ENCODE data around the gene GRIA4.
A peak's percentile ranks its signal among the peaks of the same experiment; 100 is the strongest.

Gene GRIA4

DNA sequence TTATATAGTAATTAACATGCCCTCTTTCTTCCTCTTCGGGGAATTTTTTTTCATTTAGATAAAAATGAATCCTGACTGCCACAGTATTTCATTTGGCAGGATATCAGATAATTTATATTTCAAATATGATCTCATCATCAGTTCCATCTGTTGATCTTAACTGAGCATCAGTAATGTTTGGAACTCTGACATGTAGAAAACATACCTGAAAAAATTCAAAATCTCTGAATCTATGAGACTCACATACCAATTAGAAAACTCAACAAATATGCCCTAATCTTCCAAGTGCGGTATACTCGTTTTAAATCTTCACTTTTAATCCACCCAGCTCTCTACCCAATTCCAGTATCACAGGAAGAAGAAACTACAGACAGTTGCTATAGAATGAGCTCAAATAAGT lies 250.2 kb downstream of the GRIA4 start:
- TF ChIP-seq, protein P1, sequence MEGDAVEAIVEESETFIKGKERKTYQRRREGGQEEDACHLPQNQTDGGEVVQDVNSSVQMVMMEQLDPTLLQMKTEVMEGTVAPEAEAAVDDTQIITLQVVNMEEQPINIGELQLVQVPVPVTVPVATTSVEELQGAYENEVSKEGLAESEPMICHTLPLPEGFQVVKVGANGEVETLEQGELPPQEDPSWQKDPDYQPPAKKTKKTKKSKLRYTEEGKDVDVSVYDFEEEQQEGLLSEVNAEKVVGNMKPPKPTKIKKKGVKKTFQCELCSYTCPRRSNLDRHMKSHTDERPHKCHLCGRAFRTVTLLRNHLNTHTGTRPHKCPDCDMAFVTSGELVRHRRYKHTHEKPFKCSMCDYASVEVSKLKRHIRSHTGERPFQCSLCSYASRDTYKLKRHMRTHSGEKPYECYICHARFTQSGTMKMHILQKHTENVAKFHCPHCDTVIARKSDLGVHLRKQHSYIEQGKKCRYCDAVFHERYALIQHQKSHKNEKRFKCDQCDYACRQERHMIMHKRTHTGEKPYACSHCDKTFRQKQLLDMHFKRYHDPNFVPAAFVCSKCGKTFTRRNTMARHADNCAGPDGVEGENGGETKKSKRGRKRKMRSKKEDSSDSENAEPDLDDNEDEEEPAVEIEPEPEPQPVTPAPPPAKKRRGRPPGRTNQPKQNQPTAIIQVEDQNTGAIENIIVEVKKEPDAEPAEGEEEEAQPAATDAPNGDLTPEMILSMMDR (IDR thresholded peaks at IDR 0.05; ENCODE audit: low read depth, low read length) = no peak
- TF ChIP-seq MYC (IDR thresholded peaks at IDR 0.05; ENCODE audit: low read depth, low read length) (no peak), POLR2A (IDR thresholded peaks at IDR 0.05; ENCODE audit: extremely low read depth, insufficient read length) (no peak)
- TF ChIP-seq, protein P2, sequence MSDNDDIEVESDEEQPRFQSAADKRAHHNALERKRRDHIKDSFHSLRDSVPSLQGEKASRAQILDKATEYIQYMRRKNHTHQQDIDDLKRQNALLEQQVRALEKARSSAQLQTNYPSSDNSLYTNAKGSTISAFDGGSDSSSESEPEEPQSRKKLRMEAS (IDR thresholded peaks at IDR 0.05; ENCODE audit: low read depth, low read length) = no peak
- DNase-seq (ENCODE audit: low read depth) = no peak
- no peak overlapping the region for H3K4me3 ChIP-seq (ENCODE audit: low read depth, low read length)

DNA sequence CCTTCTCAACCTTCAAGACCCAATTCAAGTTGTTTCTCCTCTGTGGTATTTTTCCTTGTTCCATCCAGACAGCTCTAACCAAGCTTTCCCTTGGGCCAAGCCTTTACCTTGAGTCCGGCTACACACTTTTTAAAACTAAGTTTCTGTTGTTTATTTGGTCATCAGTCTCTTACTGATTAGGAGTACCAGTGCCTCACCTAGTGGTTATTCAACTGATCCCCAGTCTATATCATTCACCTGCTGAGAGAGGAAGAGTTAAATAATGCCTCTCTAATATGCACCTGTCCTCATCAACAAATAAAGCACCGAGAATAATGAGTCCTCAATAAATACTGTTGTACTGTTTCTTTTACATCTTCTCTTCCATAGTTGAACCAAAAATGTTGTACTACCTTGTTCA lies 251.4 kb downstream of the GRIA4 start:
- TF ChIP-seq POLR2A (IDR thresholded peaks at IDR 0.05; ENCODE audit: extremely low read depth, insufficient read length) = no peak
- TF ChIP-seq, protein P2 (IDR thresholded peaks at IDR 0.05; ENCODE audit: low read depth, low read length) = no peak
- TF ChIP-seq MYC (IDR thresholded peaks at IDR 0.05; ENCODE audit: low read depth, low read length) = no peak
- TF ChIP-seq, protein P1 (IDR thresholded peaks at IDR 0.05; ENCODE audit: low read depth, low read length) = no peak
- DNase-seq (ENCODE audit: low read depth) = no peak
- no peak overlapping the region for H3K4me3 ChIP-seq (ENCODE audit: low read depth, low read length)

DNA sequence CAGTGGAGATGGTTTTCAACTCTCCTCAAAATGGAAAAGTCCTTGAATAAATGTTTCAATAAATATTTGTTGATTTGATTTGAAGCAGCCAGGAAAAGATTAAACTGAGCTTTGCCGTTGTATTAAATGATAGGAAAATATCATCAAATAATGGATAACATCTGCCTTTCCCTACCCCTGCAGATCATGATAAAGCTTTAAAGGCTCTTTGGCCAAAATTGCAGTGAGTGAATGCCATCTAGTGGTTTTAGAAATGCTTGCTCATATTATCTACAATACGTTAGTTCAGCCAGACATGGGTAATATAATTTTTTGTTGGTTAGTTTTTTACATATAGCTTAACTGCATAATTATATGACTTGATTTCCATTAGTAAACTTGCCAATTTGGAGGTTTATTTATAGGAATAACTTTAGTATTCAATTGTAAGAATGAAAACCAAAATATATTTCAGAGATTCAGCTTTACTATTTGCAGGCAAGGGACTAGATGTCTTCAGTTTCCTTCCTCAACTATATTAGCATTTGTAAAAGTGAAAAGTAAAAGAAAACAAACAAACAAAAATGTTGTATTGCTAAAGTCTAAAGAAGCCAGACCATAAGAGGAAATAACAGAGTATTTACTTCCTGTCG lies 253.0 kb downstream of the GRIA4 start:
- TF ChIP-seq MYC (IDR thresholded peaks at IDR 0.05; ENCODE audit: low read depth, low read length) = no peak
- TF ChIP-seq, protein P1 (IDR thresholded peaks at IDR 0.05; ENCODE audit: low read depth, low read length) = peak; percentile 34
- no peak overlapping the region for H3K4me3 ChIP-seq (ENCODE audit: low read depth, low read length)
- peak; percentile 60 for DNase-seq (ENCODE audit: low read depth)

DNA sequence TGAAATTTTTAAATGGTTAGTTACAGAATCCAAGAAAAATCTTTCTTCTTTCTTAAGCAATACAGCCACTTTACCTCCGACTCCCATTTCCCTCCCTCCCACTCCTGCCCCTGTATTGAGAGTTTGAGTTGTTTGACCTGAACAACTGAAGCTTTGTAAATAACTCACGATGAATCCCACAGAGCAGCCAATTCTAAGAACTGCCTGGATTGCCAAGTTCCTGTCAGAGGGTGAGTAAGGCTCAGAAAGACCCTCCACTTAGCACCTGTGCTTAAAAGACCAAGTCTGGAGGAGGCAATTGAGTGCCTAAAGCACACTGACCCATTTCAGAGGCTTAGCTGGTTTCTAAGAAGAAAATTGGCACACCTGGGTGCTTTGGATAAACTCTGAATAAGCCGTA lies 253.7 kb downstream of the GRIA4 start:
- DNase-seq (ENCODE audit: low read depth) = no peak
- TF ChIP-seq, protein P2 (IDR thresholded peaks at IDR 0.05; ENCODE audit: low read depth, low read length) = no peak
- TF ChIP-seq POLR2A (IDR thresholded peaks at IDR 0.05; ENCODE audit: extremely low read depth, insufficient read length) (no peak), MYC (IDR thresholded peaks at IDR 0.05; ENCODE audit: low read depth, low read length) (no peak)
- TF ChIP-seq, protein P1 (IDR thresholded peaks at IDR 0.05; ENCODE audit: low read depth, low read length) = no peak
- H3K4me3 ChIP-seq (ENCODE audit: low read depth, low read length) = no peak overlapping the region

DNA sequence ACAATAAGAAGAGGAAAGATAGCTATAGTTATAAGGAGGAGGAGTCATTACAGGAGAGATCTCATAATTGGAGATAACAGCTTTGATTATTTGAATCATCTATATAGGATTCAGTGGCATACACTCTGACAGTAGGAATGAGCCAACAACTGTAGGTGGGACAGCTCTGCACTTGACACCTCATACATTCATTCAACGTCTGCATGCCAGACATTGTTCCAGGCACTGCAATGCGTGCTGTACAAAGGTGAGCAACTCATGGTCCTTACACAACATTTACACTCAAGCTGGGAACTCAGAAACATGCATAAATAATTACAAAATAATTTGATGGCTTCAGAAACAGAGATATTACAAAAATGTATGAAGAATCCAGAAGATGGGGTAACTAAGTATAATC lies 257.9 kb downstream of the GRIA4 start:
- no peak overlapping the region for H3K4me3 ChIP-seq (ENCODE audit: low read depth, low read length)
- DNase-seq (ENCODE audit: low read depth) = no peak
- TF ChIP-seq, protein P1 (IDR thresholded peaks at IDR 0.05; ENCODE audit: low read depth, low read length) = no peak
- TF ChIP-seq POLR2A (IDR thresholded peaks at IDR 0.05; ENCODE audit: extremely low read depth, insufficient read length) (no peak), MYC (IDR thresholded peaks at IDR 0.05; ENCODE audit: low read depth, low read length) (no peak)
- TF ChIP-seq, protein P2 (IDR thresholded peaks at IDR 0.05; ENCODE audit: low read depth, low read length) = no peak

All from NB4 (cell line).